Dermis blood vessel endothelial cell (primary cell): ENCODE data around the gene MYH8. TPM values are rescaled to one million over a fixed set of nuclear protein-coding genes. Genes with fewer than 3 reads are reported as not detected.

Experiments used
- DNase-seq: peaks from one replicate; pipeline ENCODE4 v3.0.0; 2010
- total RNA-seq: library from RNA; depleted of rRNA; stranded (reverse); fragments of >200 nt; gene quantifications from 2 replicates; pipeline ENCODE4 v1.2.3, GENCODE V29; 2014

MYH8 gene
- total RNA-seq, 1 donor from 2014 or later = not detected

DNA sequence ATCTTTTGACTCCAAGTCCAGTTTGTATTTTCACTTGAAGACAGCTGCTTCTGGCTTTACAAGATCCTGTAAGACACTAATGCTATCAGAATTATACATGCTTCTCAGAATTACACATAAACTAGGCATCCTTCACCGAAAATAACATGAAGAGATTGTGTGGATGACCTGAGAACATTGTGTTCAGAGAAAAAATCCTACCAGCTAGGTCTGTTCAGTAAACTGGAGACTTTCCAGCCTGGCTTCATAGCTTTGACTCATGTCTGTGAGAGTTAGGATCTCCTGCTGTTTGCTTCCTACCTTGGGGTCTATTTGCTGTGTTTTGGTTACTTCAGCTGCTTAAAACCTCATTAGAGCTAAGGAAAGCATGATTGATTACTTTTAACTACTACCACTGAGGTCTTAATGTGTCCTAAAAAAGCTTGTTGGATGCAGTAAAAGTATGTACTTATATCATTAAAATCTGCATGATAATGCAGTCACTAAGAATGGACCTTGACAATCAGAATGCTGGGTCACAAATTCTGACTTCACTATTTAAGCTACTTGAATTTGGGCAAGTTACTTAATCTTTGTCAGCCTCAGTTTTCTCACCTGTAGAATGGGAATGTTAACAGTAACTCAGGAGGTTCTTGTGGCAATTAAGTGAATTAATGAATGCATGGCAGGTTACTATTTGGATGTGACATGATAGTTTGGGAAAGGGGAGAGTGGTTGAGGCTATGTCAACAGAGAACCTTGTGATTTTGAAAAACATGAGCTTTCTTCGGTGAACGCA lies 40.9 kb downstream of the MYH8 start:
- no peak for DNase-seq

DNA sequence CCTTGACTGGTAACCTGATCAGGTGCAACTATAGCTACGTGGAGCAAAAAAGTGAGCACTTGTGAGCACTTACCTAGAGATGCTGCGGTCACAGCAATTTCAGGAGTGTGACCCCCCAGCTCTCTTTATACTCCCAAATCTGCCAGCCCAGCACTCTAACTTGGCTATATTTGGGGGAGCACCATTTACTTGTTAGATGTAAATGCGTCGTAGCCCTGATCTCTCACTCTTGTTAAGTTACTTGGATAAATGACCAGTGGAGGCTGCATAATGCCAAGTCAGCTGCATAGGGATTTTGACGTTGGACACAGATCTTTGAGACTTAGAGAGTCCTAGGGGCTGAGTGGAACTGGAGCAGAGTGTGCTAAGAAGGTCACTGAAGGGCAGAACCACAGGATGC lies 48.8 kb downstream of the MYH8 start, which contains the start of gene MYH13:
TSS of gene MYH13 (minus strand) at position 101 of the 400 bp plus-strand sequence. CDS start 8,476 bp downstream, outside the sequence.
- no peak for DNase-seq

DNA sequence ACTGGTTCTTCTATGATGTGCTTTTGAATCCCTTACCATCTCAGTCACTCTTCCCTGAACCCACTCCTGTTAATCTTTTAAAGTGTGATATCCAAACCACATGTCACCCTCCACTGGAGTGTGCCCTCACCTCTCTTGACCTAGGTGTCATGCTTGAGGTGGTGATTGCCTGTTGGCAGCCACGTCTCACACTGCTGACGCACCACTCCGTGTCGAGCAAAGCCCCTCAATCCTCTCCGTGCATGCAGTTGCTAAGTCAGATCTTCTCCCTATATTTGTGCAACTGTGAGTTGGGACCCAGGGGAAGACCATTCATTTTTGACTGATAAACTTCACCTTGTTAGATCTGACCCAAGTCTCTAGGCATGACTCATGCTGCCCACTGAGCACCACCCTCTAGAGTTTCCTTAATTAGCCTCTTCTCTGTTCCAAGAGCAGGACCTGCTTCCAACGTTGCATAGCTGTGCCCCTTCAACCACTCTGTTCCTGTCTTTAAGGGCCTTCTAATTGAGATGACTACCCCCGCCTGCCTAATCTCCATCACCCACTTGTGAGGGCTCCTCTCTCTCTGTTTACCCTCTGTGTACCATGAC lies 51.6 kb downstream of the MYH8 start:
- DNase-seq = no peak

DNA sequence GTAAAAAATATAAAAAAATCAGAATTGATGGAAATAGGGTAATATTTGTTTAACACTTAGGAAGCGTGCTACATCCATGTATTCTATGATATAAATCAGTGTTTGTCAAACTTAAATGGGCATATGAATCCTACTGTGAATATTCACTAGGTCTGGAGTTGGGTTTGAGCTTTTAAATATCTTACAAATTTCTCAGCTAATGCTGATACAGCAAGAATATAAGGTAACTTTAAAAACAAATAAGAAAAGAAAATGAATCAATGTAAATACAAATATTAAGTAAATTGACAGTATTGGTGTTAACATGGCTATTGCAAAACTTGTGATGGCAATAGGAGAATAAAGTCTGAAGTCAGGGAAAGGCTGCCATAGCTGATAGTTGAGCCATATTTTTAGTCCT lies 52.5 kb downstream of the MYH8 start:
- no peak for DNase-seq

DNA sequence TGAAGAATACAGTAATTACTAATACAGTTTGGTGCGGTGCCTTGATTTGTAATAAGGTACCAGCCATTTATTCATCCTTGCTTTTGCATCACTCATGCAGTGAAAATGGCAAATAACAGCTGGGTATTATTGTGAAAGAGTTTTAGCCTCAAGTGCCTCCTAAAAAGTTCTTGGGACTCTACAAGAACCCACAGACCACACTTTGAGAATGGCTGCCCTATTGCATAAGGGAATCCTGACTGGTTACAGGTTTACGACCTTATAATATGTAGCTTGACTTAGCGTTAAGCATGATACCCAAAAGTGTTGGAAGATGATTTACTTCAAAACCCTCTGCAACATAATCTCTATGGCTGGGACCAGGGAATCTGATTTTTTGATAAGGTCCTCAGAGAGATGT lies 53.2 kb downstream of the MYH8 start:
- DNase-seq = no peak

GRCh38 chr17:10360578-10360977 lies 61.2 kb downstream of the MYH8 start:
- DNase-seq = no peak

GRCh38 chr17:10357768-10358167 lies 64.0 kb downstream of the MYH8 start:
- DNase-seq = no peak

GRCh38 chr17:10354651-10355050 lies 67.1 kb downstream of the MYH8 start:
- DNase-seq = no peak

DNA sequence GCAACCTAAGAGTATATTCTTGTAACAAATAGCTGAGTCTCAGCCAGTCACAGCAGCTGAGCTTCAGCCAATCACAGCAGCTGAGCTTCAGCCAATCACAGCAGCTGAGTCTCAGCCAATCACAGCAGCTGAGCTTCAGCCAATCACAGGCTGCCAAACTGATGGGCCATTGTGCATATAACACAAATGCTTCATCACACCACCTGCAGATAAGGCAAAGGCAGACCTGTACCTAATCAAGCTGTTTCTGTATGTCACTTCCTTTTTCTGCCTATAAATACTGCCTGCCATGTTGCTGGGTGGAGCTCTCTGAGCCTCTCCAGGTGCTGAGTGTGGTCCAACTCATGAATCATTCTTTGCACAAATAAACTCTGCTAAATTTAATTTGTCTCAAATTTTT lies 68.9 kb downstream of the MYH8 start:
- DNase-seq = no peak

DNA sequence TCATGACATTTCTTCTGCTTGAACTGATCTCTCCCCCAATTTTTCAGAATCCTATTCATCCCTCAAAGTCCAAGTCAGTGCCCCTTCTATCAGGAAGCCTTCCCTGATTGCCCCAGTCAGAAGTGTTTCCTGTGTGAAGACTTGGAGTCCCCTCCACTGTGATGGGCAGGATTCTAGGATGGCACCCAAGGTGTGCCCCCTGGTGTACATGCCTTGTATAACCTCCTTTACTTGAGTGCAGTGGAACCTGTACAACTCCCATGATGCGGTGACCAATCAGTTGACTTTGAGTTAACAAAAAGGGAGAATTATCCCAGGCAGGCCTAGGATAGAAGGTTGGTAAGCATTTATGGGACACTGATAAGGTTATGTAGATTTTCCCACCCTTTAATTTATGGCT lies 72.3 kb downstream of the MYH8 start:
- DNase-seq = no peak

DNA sequence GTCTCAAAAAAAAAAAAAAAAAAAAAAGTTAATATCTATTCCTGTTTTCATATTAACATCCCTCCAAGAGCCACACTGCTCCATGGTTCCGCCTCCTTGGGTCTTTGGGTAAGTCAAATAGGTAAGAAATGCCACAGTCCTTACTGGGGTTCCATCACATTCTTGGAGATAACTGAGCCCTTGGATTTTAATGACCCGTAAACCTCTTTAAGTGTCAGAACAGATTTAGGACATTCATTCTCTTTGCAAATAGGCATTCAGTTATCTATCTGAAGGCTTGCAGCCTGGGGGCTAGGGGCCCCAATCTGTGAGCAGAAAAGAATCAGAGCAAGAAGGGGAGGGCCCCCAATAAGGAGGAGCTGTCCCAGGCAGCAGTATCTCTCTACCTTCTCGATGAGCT lies 76.9 kb downstream of the MYH8 start:
- no peak for DNase-seq

Other genes starting within 250 kb of the MYH8 start
- gene GAS7, start 223.3 kb downstream of the MYH8 start, total RNA-seq = 4.8 and 6.7 TPM in 2 replicates
- gene MYH13, start 48.9 kb downstream of the MYH8 start, total RNA-seq = not detected in 2 replicates
- gene MYH4, start 47.6 kb upstream of the MYH8 start, total RNA-seq = not detected in 2 replicates
- gene MYH1, start 96.6 kb upstream of the MYH8 start, total RNA-seq = not detected in 2 replicates
- gene MYH2, start 127.7 kb upstream of the MYH8 start, total RNA-seq = not detected in 2 replicates
- gene MYH3, start 235.4 kb upstream of the MYH8 start, total RNA-seq = 0.34 and 0.51 TPM in 2 replicates